Esophagus (tissue), 2 donors: ENCODE results near the gene PAH. TPM values are rescaled to one million over a fixed set of nuclear protein-coding genes. Genes with fewer than 3 reads are reported as not detected.
A peak's percentile ranks its signal among the peaks of the same experiment; 100 is the strongest.

Source experiments
- H3K27ac ChIP-seq, 2 donors: one replicate each; pipeline ENCODE4 v1.5.1; 2013; ENCODE audit warnings: low read depth in 2 of 2, mild to moderate bottlenecking in 2 of 2, inconsistent platforms in 1 of 2, low read length in 1 of 2, moderate library complexity in 1 of 2
- H3K27me3 ChIP-seq, 2 donors: one replicate each; pipeline ENCODE4 v1.6.1; 2013; ENCODE audit warnings: low read length in 2 of 2, control low read depth in 1 of 2, mild to moderate bottlenecking in 1 of 2; ENCODE audit not compliant: insufficient read depth in 2 of 2, control insufficient read depth in 1 of 2
- H3K36me3 ChIP-seq, 2 donors: one replicate each; pipeline ENCODE4 v1.6.1; 2013; ENCODE audit warnings: low read length in 1 of 2; ENCODE audit not compliant: control insufficient read depth in 2 of 2, insufficient read depth in 2 of 2
- H3K4me1 ChIP-seq, 2 donors: one replicate each; pipeline ENCODE4 v1.6.1; 2013; ENCODE audit warnings: low read length in 1 of 2; ENCODE audit not compliant: control insufficient read depth in 2 of 2, insufficient read depth in 2 of 2
- H3K4me3 ChIP-seq, 2 donors: one replicate each; pipeline ENCODE4 v1.5.1; 2013; ENCODE audit warnings: low read length in 2 of 2, mild to moderate bottlenecking in 2 of 2, low read depth in 1 of 2, moderate library complexity in 1 of 2
- H3K9me3 ChIP-seq, 2 donors: one replicate each; pipeline ENCODE4 v1.6.1; 2013; ENCODE audit warnings: mild to moderate bottlenecking in 2 of 2, low read depth in 1 of 2, low read length in 1 of 2, moderate library complexity in 1 of 2; ENCODE audit not compliant: control insufficient read depth in 2 of 2, insufficient read depth in 1 of 2
- WGBS, 2 donors: extraction: QIAGEN DNeasy Blood & Tissue Kit; methylation state at CpG; one replicate each; pipeline ENCODE4 v1.1.7; 2013; 5-methylcytosine and 5-hydroxymethylcytosine counted together
- polyA plus RNA-seq, 2 donors: library from polyadenylated mRNA; stranded (reverse); fragments of 200-250 nt; gene quantifications; one replicate each; pipeline ENCODE4 v1.2.3, GENCODE V29; 2013
- donor health status: healthy with polysubstance abuse.
- donor health status: Bipolar disorder and iron deficiency.

Gene PAH
- polyA plus RNA-seq, result under 1 TPM in 1 of 2 donors, not detected in 1; 0.11 TPM

DNA sequence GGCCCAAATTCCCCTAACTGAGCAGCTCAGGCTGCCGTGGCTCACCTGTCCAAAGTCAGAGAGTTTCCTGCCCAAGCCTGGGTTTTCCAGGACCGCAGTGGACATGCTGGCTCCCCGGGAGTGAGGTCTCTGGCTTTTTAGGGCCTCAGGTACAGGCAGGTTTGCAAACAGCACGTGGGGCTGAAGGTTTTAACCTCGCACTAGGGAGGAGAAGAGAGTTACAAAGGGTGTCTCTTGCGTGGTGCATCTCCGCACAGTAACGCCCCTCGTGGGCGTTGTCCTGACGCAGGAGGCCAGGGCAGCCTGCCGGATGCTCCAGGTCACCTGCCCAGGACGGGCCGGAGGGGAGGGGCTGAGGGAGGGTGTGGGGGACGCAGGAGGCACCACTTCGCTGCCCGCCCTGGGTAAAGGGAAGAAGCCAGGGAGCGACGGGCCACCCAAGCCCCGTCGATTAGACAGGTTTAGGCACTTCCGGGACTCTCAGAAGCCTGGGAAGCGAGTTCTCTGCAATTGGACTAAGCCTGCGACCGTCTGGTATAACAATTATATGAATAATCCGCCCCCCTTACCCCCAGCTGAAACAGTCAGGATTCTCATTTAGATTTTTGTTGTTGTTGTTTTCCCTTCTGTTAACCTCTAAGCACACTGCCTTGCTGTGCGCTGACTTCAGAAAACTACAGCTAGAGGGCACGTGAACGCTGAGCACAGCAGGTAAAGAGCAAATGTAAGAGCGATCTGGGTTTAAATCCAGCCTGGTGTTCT is at the start of gene PAH:
Gene PAH, minus strand, starts transcription at position 219 of the 762 bp plus-strand sequence. Its CDS starts 114 bp downstream, at position 105.
- Histone ChIP-seq H3K4me3 (peak within 1 kb of the TSS; percentile 27 to 46), H3K4me1 (no peaks in the 10 kb centered on the region), H3K27ac (no peak within 1 kb of the TSS), H3K36me3 (no peaks in the 10 kb centered on the region), H3K9me3 (no peaks in the 10 kb centered on the region), H3K27me3 (peaks cover 2% of the 10 kb centered on the region in 2 donors)
- 6 to 13% methylated on average over 30 of the region's 30 CpGs for WGBS, 2 donors

DNA sequence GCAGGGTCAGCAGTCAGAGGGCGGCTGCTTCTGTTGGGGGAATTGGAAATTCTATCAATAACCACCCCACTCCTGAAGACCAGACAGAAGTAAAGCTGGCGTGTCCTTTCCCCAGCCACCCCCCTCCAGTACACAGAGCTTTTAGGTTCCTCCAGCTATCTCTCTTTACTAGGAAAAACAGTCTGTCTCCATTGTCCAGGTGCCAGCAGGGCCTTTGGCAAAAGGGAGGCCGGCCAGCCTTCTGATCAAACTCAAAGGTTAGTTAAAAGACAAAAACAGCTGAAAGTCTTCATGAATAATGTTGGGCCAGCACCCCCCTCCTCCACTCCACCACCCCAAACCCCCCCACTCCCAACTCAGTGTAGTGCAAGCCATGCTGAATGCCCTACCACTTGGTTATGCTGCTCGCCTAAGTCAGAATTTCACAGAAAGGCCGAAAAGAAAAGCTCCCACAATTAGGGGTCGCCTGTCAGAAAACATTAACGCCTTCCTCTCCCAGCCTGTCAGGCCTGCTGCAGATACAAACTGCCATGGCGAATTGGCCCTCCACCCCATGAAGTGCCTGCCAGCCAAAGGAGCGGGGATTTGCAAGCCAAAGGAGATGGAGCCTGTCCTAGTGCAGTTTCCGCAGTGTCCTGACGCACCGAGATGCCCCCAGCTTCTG is 49.3 kb upstream of the PAH start:
- Histone ChIP-seq H3K36me3 (no peaks in the 10 kb centered on the region), H3K27ac (no peak overlapping the region), H3K9me3 (peaks cover 4 to 6% of the 10 kb centered on the region in 2 donors), H3K4me1 (no peaks in the 10 kb centered on the region), H3K27me3 (peaks cover 15 to 18% of the 10 kb centered on the region in 2 donors), H3K4me3 (no peak overlapping the region)
- 29 to 34% methylated on average over 12 of the region's 12 CpGs for WGBS, 2 donors

DNA sequence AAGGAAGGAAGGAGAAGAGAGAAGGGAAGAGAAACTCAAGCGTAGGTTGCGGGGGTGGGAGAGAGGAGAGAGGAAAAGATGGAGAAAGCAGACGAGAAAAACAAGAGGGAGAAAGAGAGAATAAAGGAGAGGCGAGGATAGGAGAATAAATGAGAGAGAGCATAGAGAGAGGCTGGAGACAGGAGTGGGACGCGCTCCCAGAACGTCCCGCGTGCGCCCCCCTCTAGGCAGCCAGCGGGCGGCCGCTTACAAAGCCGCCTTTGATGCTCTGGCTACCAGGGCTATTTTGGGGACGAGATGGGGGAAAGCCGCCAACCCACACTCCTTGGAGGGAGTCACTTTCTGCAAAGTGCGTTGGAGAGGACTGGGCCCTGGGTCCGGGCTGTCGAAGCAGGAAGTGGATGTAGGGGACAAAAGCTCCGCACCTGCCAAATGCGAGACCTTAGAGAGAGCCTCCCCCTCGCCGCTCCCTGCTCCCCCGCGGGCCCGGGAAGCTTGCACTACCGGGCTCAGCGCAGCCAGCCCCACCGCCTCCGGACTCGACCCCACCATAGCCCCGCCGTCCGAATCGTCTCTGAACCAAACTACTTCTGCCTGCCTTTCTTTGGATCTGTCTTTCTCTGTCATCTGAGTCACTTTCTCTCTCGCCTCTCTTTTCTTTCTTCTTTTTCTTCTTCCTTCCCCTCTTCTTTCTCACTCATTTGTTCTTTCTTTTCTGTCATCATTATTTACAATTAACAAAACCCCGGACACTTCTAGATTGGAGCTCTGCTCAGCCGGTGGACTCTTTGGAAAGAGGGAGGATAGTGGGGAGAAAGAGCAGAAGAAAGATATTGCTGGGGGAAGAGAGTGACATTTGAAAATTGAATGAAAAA is 48.5 kb upstream of the PAH start:
- peaks cover 20 to 22% of the 10 kb centered on the region in 2 donors for H3K27me3 ChIP-seq
- 3 to 4% methylated on average over 32 to 38 of the region's 38 CpGs for WGBS, 2 donors
- H3K36me3 ChIP-seq, result no peaks in the 10 kb centered on the region
- H3K27ac ChIP-seq, result no peak overlapping the region
- H3K4me1 ChIP-seq, result no peaks in the 10 kb centered on the region
- H3K9me3 ChIP-seq, result peaks cover 4 to 6% of the 10 kb centered on the region in 2 donors
- H3K4me3 ChIP-seq, result no peak overlapping the region

DNA sequence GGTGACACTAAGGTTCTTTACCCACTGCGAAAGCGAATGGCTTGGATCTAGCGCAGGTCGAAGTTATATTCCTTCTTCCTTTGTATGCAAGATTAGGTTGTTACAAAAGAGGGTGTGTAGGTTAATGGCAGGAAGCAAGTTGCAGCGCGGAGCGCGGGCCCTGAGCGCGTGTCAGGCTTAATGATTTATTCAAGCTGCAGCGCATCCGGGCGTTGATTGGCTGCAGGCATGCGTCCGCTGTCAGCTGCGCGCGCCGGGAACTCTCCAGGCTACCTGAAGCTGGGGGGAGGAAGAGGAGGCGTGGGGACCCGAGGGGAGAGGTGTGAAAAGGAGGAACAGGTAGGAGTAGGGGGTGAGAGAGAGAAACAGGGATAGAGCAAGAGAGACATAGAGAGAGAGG is 47.8 kb upstream of the PAH start:
- Histone ChIP-seq H3K36me3 (no peaks in the 10 kb centered on the region), H3K4me3 (no peak overlapping the region), H3K9me3 (peaks cover 4 to 6% of the 10 kb centered on the region in 2 donors), H3K4me1 (no peaks in the 10 kb centered on the region), H3K27ac (no peak overlapping the region), H3K27me3 (peaks cover 20 to 22% of the 10 kb centered on the region in 2 donors)
- 2% methylated on average over 21 of the region's 21 CpGs for WGBS, 2 donors

DNA sequence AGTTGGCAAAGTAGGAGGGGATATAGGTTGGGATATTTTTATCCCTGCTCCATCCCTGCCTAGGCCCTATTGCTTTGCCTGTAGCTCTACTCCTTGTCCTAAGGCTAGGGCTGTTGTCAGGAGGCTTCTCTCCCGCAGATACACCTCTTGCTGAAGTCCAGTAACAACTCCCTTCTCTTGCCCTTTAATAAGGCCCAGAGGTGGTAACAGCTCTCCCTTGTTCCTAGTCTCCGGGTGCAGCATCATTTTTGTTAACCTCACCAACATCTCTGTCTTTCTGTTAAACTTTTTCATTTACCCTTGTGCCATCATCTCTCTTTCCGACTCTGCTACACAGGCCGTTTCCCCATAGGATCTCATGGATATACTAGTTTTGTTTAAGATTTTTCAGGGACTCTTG is 46.8 kb upstream of the PAH start:
- Histone ChIP-seq H3K4me1 (no peaks in the 10 kb centered on the region), H3K36me3 (no peaks in the 10 kb centered on the region), H3K27ac (no peak overlapping the region), H3K9me3 (peaks cover 4 to 6% of the 10 kb centered on the region in 2 donors), H3K27me3 (peaks cover 22 to 24% of the 10 kb centered on the region in 2 donors), H3K4me3 (no peak overlapping the region)
- WGBS, 2 donors, result 41 to 43% methylated on average over 4 of the region's 4 CpGs

DNA sequence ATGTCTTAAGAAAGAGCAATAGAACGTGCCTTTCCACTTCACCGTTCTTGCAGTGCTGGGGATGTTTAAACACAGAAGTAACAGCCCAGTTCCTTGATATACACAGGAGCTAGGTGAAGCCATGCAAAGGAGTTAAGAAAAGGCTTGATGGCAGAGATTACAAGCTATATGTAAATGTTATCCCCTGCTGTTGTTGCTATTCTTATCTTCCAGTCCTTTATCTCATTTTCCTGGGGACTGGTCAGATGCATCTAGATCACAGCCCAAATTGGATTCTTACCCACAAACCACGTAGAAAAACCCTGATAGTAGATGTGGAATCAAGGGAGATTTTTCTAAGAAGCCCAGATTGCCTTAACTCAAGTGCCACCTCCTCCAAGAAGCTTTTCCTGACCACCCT is 45.9 kb upstream of the PAH start:
- WGBS, 2 donors, result 9 to 13% methylated on average over 3 of the region's 3 CpGs
- peaks cover 26 to 31% of the 10 kb centered on the region in 2 donors for H3K27me3 ChIP-seq
- peaks cover 4 to 6% of the 10 kb centered on the region in 2 donors for H3K9me3 ChIP-seq
- peaks cover 4 to 8% of the 10 kb centered on the region in 2 donors for H3K4me1 ChIP-seq
- no peak overlapping the region for H3K4me3 ChIP-seq
- no peaks in the 10 kb centered on the region for H3K36me3 ChIP-seq
- H3K27ac ChIP-seq, result no peak overlapping the region

DNA sequence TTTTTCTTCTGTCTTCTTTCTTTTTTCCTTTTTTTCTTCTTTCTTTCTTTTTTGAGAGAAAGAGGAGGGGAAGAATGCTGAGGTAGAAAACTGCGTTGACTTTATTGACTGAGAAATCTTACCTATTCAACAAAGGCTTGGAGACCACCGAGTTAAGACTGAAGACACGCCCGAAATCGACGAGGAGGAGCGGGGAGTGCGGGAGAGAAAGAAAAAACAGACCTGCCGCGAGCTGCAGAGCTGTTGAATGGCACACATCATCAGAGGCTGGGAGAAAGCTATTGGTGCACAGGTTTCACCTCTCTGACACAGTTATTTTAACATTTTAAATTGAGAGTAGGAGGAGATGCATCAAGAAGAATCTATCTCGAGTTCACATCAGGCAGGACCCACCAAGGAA is 45.5 kb upstream of the PAH start:
- Histone ChIP-seq H3K9me3 (peaks cover 4 to 6% of the 10 kb centered on the region in 2 donors), H3K27me3 (peaks cover 26 to 34% of the 10 kb centered on the region in 2 donors)

DNA sequence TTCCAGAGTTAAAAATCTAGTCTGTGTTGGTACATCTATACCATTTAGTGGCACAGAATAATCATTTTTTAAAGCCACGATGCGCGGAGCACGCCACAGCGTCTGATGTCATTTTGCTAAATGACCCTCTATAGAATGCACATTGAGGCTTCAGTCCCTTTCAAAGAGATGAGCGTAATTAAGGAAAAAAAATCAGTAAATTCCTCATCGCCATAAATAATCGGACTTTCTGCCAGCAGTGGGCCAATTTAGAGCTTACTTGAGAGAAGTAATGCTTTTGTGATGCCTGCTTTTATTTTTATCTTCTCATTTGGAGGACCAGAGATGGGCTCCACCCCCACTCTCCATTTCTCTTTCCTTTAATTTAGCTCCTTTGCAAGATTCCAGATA is 44.4 kb upstream of the PAH start:
- Histone ChIP-seq H3K27me3 (peaks cover 30 to 34% of the 10 kb centered on the region in 2 donors), H3K27ac (no peak overlapping the region), H3K36me3 (no peaks in the 10 kb centered on the region), H3K4me3 (no peak overlapping the region), H3K4me1 (peaks cover 7 to 8% of the 10 kb centered on the region in 2 donors), H3K9me3 (peaks cover 4 to 6% of the 10 kb centered on the region in 2 donors)
- 9 to 10% methylated on average over 8 of the region's 8 CpGs for WGBS, 2 donors

More for the DNA sequence above, 45.5 kb upstream of the PAH start:
- H3K4me3 ChIP-seq, result no peak overlapping the region
- H3K27ac ChIP-seq, result no peak overlapping the region
- no peaks in the 10 kb centered on the region for H3K36me3 ChIP-seq
- peaks cover 7 to 8% of the 10 kb centered on the region in 2 donors for H3K4me1 ChIP-seq
- WGBS, 2 donors, result 10 to 11% methylated on average over 11 of the region's 11 CpGs

DNA sequence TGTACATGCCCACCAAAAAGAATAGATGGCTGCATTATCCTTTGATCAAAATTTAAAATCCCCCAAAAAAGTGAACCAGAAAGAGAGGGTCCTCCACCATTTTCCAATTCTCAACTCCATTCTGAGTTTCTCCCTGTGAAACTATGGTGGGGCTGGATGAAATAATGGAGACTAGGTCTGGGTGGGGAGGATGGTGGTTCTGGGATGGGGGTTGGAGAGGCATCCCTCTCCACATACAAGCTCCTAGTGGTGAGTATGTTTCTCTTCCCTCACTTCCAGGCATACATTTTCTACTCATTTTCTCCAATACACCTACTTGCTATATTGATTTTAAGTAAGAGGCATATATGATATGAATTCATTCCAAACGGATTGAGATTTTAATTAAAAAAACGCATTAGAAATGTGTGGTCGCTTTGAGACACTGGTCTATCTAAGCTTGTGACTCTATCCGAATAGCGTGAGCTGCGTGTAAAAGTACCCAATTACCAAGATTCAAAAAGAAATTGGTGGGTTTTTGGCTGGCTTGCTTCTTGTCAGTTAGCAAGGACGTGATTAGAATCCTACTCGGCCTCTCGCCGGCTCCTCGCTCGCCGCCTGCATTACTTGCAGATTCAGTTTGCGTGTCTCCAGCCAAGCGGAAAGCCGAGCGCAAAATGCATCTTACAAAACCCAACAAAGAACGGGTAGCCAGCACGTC is 43.9 kb upstream of the PAH start:
- no peak overlapping the region for H3K27ac ChIP-seq
- H3K4me3 ChIP-seq, result no peak overlapping the region
- H3K9me3 ChIP-seq, result peaks cover 4 to 6% of the 10 kb centered on the region in 2 donors
- no peaks in the 10 kb centered on the region for H3K36me3 ChIP-seq
- 10% methylated on average over 19 of the region's 19 CpGs for WGBS, 2 donors
- peaks cover 30 to 39% of the 10 kb centered on the region in 2 donors for H3K27me3 ChIP-seq
- H3K4me1 ChIP-seq, result peaks cover 7 to 9% of the 10 kb centered on the region in 2 donors
